ENCODE results near the gene PKNOX2.

- no peak for TF ChIP-seq CTCF (IDR thresholded peaks at IDR 0.05; ENCODE audit: low read depth, low read length, poor library complexity, severe bottlenecking)
- no peak for TF ChIP-seq EZH2phosphoT487 (IDR thresholded peaks at IDR 0.05; ENCODE audit: borderline replicate concordance, low read length)
These were observed 277.3 kb downstream of the PKNOX2 start for GRCh38 chr11:125441648-125442410.

Data from DOHH2 (cell line).